IMR-90 (cell line): ENCODE data around the gene ROBO2. TPM values are rescaled to one million over a fixed set of nuclear protein-coding genes. Genes with fewer than 3 reads are reported as not detected.

Source experiments
- ATAC-seq: fragments of 200-7000 bp; cut with Tn5 transposase; 2 replicates; pipeline ENCODE4 v1.9.1; 2020; ENCODE audit warnings: low read depth, mild to moderate bottlenecking, moderate library complexity
- BruUV-seq: library from RNA; stranded (reverse); fragments of 400-500 nt; replicated peaks from 2 replicates; lab custom pipeline; 2021; lab: Mats Ljungman, UMichigan
- CTCF ChIA-PET: fragments of 300-600 bp; formaldehyde crosslinking; extraction: SDS; loops from one replicate; lab custom pipeline; 2021; ENCODE audit warnings: antibody characterized with exemption; lab: Yijun Ruan, JAX
- POLR2A ChIA-PET: fragments of 300-600 bp; sonication (Branson Sonifier 250); formaldehyde crosslinking; loops from one replicate; lab custom pipeline; 2022; ENCODE audit warnings: antibody characterized with exemption; ENCODE audit not compliant: unreplicated experiment; lab: Charles Lee
- DNase-seq: peaks from one replicate; pipeline ENCODE4 v3.0.0; 2013
- H2AFZ ChIP-seq: replicated peaks from 2 replicates; pipeline ENCODE3; 2013; ENCODE audit warnings: low read length, mild to moderate bottlenecking; ENCODE audit not compliant: poor library complexity
- H2AK5ac ChIP-seq: 2 replicates; pipeline ENCODE4 v1.6.1; 2013; ENCODE audit warnings: low read depth, low read length, inconsistent platforms
- H2AK9ac ChIP-seq: replicated peaks from 2 replicates; pipeline ENCODE3; 2013; ENCODE audit warnings: mild to moderate bottlenecking, low read depth, low read length, moderate library complexity; ENCODE audit not compliant: poor library complexity
- H2BK120ac ChIP-seq: 2 replicates; pipeline ENCODE4 v1.6.1; 2013; ENCODE audit warnings: low read depth, low read length, inconsistent platforms
- H2BK15ac ChIP-seq: 3 replicates; pipeline ENCODE4 v1.6.1; 2013; ENCODE audit warnings: low read depth, low read length, inconsistent platforms
- H2BK20ac ChIP-seq: 2 replicates; pipeline ENCODE4 v1.6.1; 2013; ENCODE audit warnings: low read depth, mild to moderate bottlenecking, inconsistent platforms, low read length, moderate library complexity
- H2BK5ac ChIP-seq: 2 replicates; pipeline ENCODE4 v1.6.1; 2013; ENCODE audit warnings: mild to moderate bottlenecking, low read depth, low read length, inconsistent platforms; ENCODE audit not compliant: poor library complexity, severe bottlenecking
- H3K14ac ChIP-seq: replicated peaks from 2 replicates; pipeline ENCODE4 v1.6.1; 2013; ENCODE audit warnings: low read depth, low read length, inconsistent platforms
- H3K18ac ChIP-seq: 2 replicates; pipeline ENCODE4 v1.6.1; 2013; ENCODE audit warnings: low read depth, low read length, control low read depth
- H3K23ac ChIP-seq: 2 replicates; pipeline ENCODE4 v1.6.1; 2013; ENCODE audit warnings: low read depth, low read length, inconsistent platforms
- H3K27ac ChIP-seq: 2 replicates; pipeline ENCODE4 v1.5.1; 2013; ENCODE audit warnings: mild to moderate bottlenecking, control low read depth, low read length; ENCODE audit not compliant: insufficient read depth
- H3K27me3 ChIP-seq: 2 replicates; pipeline ENCODE4 v1.6.1; 2013; ENCODE audit warnings: low read length; ENCODE audit not compliant: control insufficient read depth, insufficient read depth
- H3K36me3 ChIP-seq: 2 replicates; pipeline ENCODE4 v1.6.1; 2013; ENCODE audit warnings: low read length, mixed read lengths; ENCODE audit not compliant: control insufficient read depth, insufficient read depth
- H3K4ac ChIP-seq: 2 replicates; pipeline ENCODE4 v1.6.1; 2013; ENCODE audit warnings: low read depth, low read length, inconsistent platforms
- H3K4me1 ChIP-seq: 2 replicates; pipeline ENCODE4 v1.6.1; 2013; ENCODE audit warnings: low read length, mixed read lengths; ENCODE audit not compliant: control insufficient read depth, insufficient read depth
- H3K4me2 ChIP-seq: 2 replicates; pipeline ENCODE4 v1.6.1; 2013; ENCODE audit warnings: low read depth, mild to moderate bottlenecking, control low read depth, low read length, moderate library complexity
- H3K4me3 ChIP-seq: 2 replicates; pipeline ENCODE4 v1.5.1; 2013; ENCODE audit warnings: low read depth, mild to moderate bottlenecking, control low read depth, low read length, moderate library complexity; ENCODE audit not compliant: insufficient read depth
- H3K56ac ChIP-seq: 2 replicates; pipeline ENCODE4 v1.6.1; 2013; ENCODE audit warnings: low read length, inconsistent platforms; ENCODE audit not compliant: insufficient read depth; ENCODE audit errors: extremely low read depth
- H3K79me1 ChIP-seq, 2 experiments: 2 replicates each; pipeline ENCODE4 v1.6.1; 2013; ENCODE audit warnings: low read length in 2 of 2, inconsistent platforms in 1 of 2, low read depth in 1 of 2
- H3K9ac ChIP-seq: 2 replicates; pipeline ENCODE4 v1.6.1; 2013; ENCODE audit warnings: low read depth, low read length, control low read depth
- H3K9me1 ChIP-seq: 2 replicates; pipeline ENCODE4 v1.6.1; 2013; ENCODE audit warnings: low read length, inconsistent platforms; ENCODE audit not compliant: insufficient read depth
- H3K9me3 ChIP-seq: 2 replicates; pipeline ENCODE4 v1.6.1; 2013; ENCODE audit warnings: low read length; ENCODE audit not compliant: control insufficient read depth, insufficient read depth
- H4K20me1 ChIP-seq: 2 replicates; pipeline ENCODE4 v1.6.1; 2013; ENCODE audit warnings: low read length, inconsistent platforms; ENCODE audit not compliant: insufficient read depth
- H4K5ac ChIP-seq: 2 replicates; pipeline ENCODE4 v1.6.1; 2013; ENCODE audit warnings: mild to moderate bottlenecking, low read depth, low read length, control low read depth
- H4K8ac ChIP-seq, 2 experiments: 2 replicates each; pipeline ENCODE4 v1.6.1; 2013; ENCODE audit warnings: low read depth in 2 of 2, low read length in 2 of 2, control low read depth in 1 of 2, inconsistent platforms in 1 of 2
- H4K91ac ChIP-seq: 2 replicates; pipeline ENCODE4 v1.6.1; 2013; ENCODE audit warnings: low read depth, low read length, inconsistent platforms; ENCODE audit not compliant: insufficient read depth
- BHLHE40 ChIP-seq: fragments of 150-350 bp; IDR thresholded peaks from 2 replicates; pipeline ENCODE4 v1.6.1; 2016; ENCODE audit warnings: mild to moderate bottlenecking, low read depth, low read length
- CEBPB ChIP-seq: IDR thresholded peaks from 2 replicates; pipeline ENCODE4 v1.6.1; 2012; ENCODE audit warnings: low read depth, low read length, improper control_type of control experiment
- CHD1 ChIP-seq: IDR thresholded peaks from 2 replicates; pipeline ENCODE4 v1.6.1; 2012; ENCODE audit warnings: low read depth, low read length, improper control_type of control experiment
- CTCF ChIP-seq: conservative IDR thresholded peaks from 2 replicates; pipeline ENCODE4 v1.5.1; 2012; ENCODE audit warnings: mild to moderate bottlenecking, low read depth, low read length, improper control_type of control experiment
- ELK1 ChIP-seq: fragments of 150-350 bp; IDR thresholded peaks from 2 replicates; pipeline ENCODE4 v1.6.1; 2016; ENCODE audit warnings: low read depth, mild to moderate bottlenecking, low read length, moderate library complexity, borderline replicate concordance
- FOS ChIP-seq: fragments of 150-350 bp; IDR thresholded peaks from 2 replicates; pipeline ENCODE4 v1.6.1; 2016; ENCODE audit warnings: low read depth, low read length
- MAFK ChIP-seq: IDR thresholded peaks from 2 replicates; pipeline ENCODE4 v1.6.1; 2012; ENCODE audit warnings: low read depth, low read length, improper control_type of control experiment
- MAZ ChIP-seq: IDR thresholded peaks from 2 replicates; pipeline ENCODE4 v1.6.1; 2012; ENCODE audit warnings: low read depth, mild to moderate bottlenecking, low read length, improper control_type of control experiment, moderate library complexity, borderline replicate concordance
- MXI1 ChIP-seq: IDR thresholded peaks from 2 replicates; pipeline ENCODE4 v1.6.1; 2012; ENCODE audit warnings: low read depth, mild to moderate bottlenecking, low read length, moderate library complexity, borderline replicate concordance
- NFE2L2 ChIP-seq: fragments of 150-350 bp; IDR thresholded peaks from 2 replicates; pipeline ENCODE4 v1.6.1; 2016; ENCODE audit warnings: low read depth, mild to moderate bottlenecking, low read length
- POLR2A ChIP-seq: IDR thresholded peaks from 2 replicates; pipeline ENCODE4 v1.6.1; 2012; ENCODE audit warnings: mild to moderate bottlenecking, low read depth, low read length
- RAD21 ChIP-seq: IDR thresholded peaks from 2 replicates; pipeline ENCODE4 v1.6.1; 2012; ENCODE audit warnings: low read length, improper control_type of control experiment
- RCOR1 ChIP-seq: IDR thresholded peaks from 2 replicates; pipeline ENCODE4 v1.6.1; 2012; ENCODE audit warnings: mild to moderate bottlenecking, low read length, improper control_type of control experiment; ENCODE audit not compliant: insufficient replicate concordance
- RFX5 ChIP-seq: IDR thresholded peaks from 2 replicates; pipeline ENCODE4 v1.8.0; 2012; ENCODE audit warnings: low read depth, mild to moderate bottlenecking, low read length, moderate library complexity
- SMC3 ChIP-seq: fragments of 150-350 bp; IDR thresholded peaks from 2 replicates; pipeline ENCODE4 v1.6.1; 2016; ENCODE audit warnings: low read depth, mild to moderate bottlenecking, antibody characterized with exemption, low read length, moderate library complexity
- USF2 ChIP-seq: fragments of 150-350 bp; IDR thresholded peaks from 2 replicates; pipeline ENCODE4 v1.6.1; 2017; ENCODE audit warnings: mild to moderate bottlenecking, antibody characterized with exemption, low read length, low read depth
- WGBS, 2 experiments: methylation state at CpG; one replicate each; pipeline versions ENCODE4 v1.1.5 to v1.1.7; 2013; ENCODE audit warnings: missing lambda C conversion rate in 2 of 2; ENCODE audit not compliant: insufficient read length in 1 of 2; ENCODE audit errors: extremely low coverage in 2 of 2; 5-methylcytosine and 5-hydroxymethylcytosine counted together
- dilution Hi-C: fragments of 300-500 bp; cut with HindIII; formaldehyde crosslinking; loops from one replicate; pipeline ENCODE4 v1.14.3; 2018; ENCODE audit warnings: low sequenced_read_pairs; ENCODE audit not compliant: unreplicated experiment
- in situ Hi-C: fragments of 300-500 bp; cut with MboI; formaldehyde crosslinking; loops from 3 replicates; pipeline ENCODE4 v1.14.3; 2019; ENCODE audit warnings: low sequenced_read_pairs, inconsistent platforms, mixed read lengths
- intact Hi-C: fragments of 100-400 bp; cut with micrococcal nuclease; formaldehyde crosslinking; loops from 2 replicates; pipeline ENCODE4 v1.10.0; 2022
- polyA plus RNA-seq, 3 experiments: library from polyadenylated mRNA; depleted of rRNA; stranded (reverse); fragments of >200 nt; gene quantifications; 2 replicates each; pipeline ENCODE4 v1.2.3, GENCODE V29; 2012; ENCODE audit warnings: low replicate concordance in 1 of 3
- total RNA-seq: library from RNA; depleted of rRNA; stranded (reverse); fragments of >200 nt; gene quantifications from 2 replicates; pipeline ENCODE4 v1.2.3, GENCODE V29; 2012

The ROBO2 gene
- total and polyA plus RNA-seq, 2 of the 4 experiments (the other 2 are of a cell fraction), result 9.3 to 14.5 TPM

- H3K4me1 ChIP-seq, result no peaks in the 10 kb centered on the region
- no TSS peak for BruUV-seq
Measured at GRCh38 chr3:77234004-77234403, 194.1 kb downstream of the ROBO2 start.

More at GRCh38 chr3:77234004-77234403, 194.1 kb downstream of the ROBO2 start:
- H3K9me1 ChIP-seq, result no peaks in the 10 kb centered on the region
- DNase-seq (no peak), ATAC-seq (no peak)
- no peak overlapping the region for H3K23ac ChIP-seq
- in situ Hi-C loops, result no loop called here
- H4K20me1 ChIP-seq, result no peaks in the 10 kb centered on the region
- no peak overlapping the region for H3K27ac ChIP-seq
- H3K36me3 ChIP-seq, result no peaks in the 10 kb centered on the region
- no peak overlapping the region for H3K4me2 ChIP-seq
- H2BK120ac ChIP-seq, result no peak overlapping the region
- no peak overlapping the region for H2AK9ac ChIP-seq
- intact Hi-C loops, result no loop called here
- TF ChIP-seq BHLHE40 (no peak), CTCF (no peak), CHD1 (no peak), RCOR1 (no peak), SMC3 (no peak), ELK1 (no peak), POLR2A (no peak), RFX5 (no peak), MAFK (no peak), NFE2L2 (no peak), MAZ (no peak), USF2 (no peak), MXI1 (no peak), FOS (no peak), RAD21 (no peak), CEBPB (no peak)
- no peaks in the 10 kb centered on the region for H3K27me3 ChIP-seq
- no peaks in the 10 kb centered on the region for H3K79me1 ChIP-seq
- no peak overlapping the region for H2BK15ac ChIP-seq
- no peak overlapping the region for H3K18ac ChIP-seq
- no peak overlapping the region for H2AFZ ChIP-seq
- ChIA-PET CTCF (no interaction called here), POLR2A (no interaction called here)
- H4K5ac ChIP-seq, result no peak overlapping the region
- H2BK20ac ChIP-seq, result no peak overlapping the region
- no peaks in the 10 kb centered on the region for H3K9me3 ChIP-seq
- no peak overlapping the region for H3K56ac ChIP-seq
- H3K4ac ChIP-seq, result no peak overlapping the region
- H3K9ac ChIP-seq, result no peak overlapping the region
- no CpG with 5 or more reads among the region's 2 CpGs for WGBS, 2 experiments
- H3K4me3 ChIP-seq, result no peak overlapping the region
- H3K14ac ChIP-seq, result no peak overlapping the region
- no peak overlapping the region for H4K91ac ChIP-seq
- H2AK5ac ChIP-seq, result no peak overlapping the region
- dilution Hi-C loops, result no loop called here
- H2BK5ac ChIP-seq, result no peak overlapping the region
- no peak overlapping the region for H4K8ac ChIP-seq
